Calu3 (cell line): ENCODE measurements around the gene SDR42E2. TPM values are rescaled to one million over a fixed set of nuclear protein-coding genes. Genes with fewer than 3 reads are reported as not detected.

Source experiments
- BruUV-seq: library from RNA; stranded (reverse); fragments of 400-500 nt; replicated peaks from 2 replicates; lab custom pipeline; 2021; lab: Mats Ljungman, UMichigan
- CTCF ChIA-PET: fragments of 300-600 bp; sonication (Branson Sonifier 250); formaldehyde crosslinking; loops from one replicate; lab custom pipeline; 2022; ENCODE audit warnings: antibody characterized with exemption; lab: Charles Lee
- DNase-seq: peaks from one replicate; pipeline ENCODE4 v3.0.0; 2022
- H3K27ac Mint-ChIP-seq: one replicate; pipeline ENCODE4 v1.8.0; 2022; ENCODE audit warnings: mixed read lengths; ENCODE audit not compliant: unreplicated experiment
- H3K27me3 Mint-ChIP-seq: one replicate; pipeline ENCODE4 v1.8.0; 2022; ENCODE audit warnings: mixed read lengths; ENCODE audit not compliant: unreplicated experiment
- H3K36me3 Mint-ChIP-seq: one replicate; pipeline ENCODE4 v1.8.0; 2022; ENCODE audit warnings: mild to moderate bottlenecking, moderate library complexity, mixed read lengths; ENCODE audit not compliant: insufficient read depth, unreplicated experiment
- H3K4me1 Mint-ChIP-seq: one replicate; pipeline ENCODE4 v1.8.0; 2022; ENCODE audit warnings: mild to moderate bottlenecking, low read depth, mixed read lengths; ENCODE audit not compliant: unreplicated experiment
- H3K4me3 Mint-ChIP-seq: one replicate; pipeline ENCODE4 v1.8.0; 2022; ENCODE audit warnings: mild to moderate bottlenecking, low read depth, moderate library complexity, mixed read lengths; ENCODE audit not compliant: unreplicated experiment
- H3K9me3 Mint-ChIP-seq: one replicate; pipeline ENCODE4 v1.8.0; 2022; ENCODE audit warnings: low read depth, mixed read lengths; ENCODE audit not compliant: unreplicated experiment
- CTCF ChIP-seq: fragments of 200-600 bp; IDR thresholded peaks from one replicate; pipeline ENCODE4 v1.8.0; 2022; ENCODE audit warnings: antibody characterized with exemption; ENCODE audit not compliant: unreplicated experiment
- intact Hi-C: fragments of 100-400 bp; cut with micrococcal nuclease; formaldehyde crosslinking; loops from one replicate; pipeline ENCODE4 v1.10.0; 2022; ENCODE audit not compliant: unreplicated experiment
- total RNA-seq: library from RNA; stranded (reverse); gene quantifications from 2 replicates; pipeline ENCODE4 v1.2.3, GENCODE V29; 2022

Gene SDR42E2
- total RNA-seq, 1 experiment from 2014 or later = not detected

- no peak for DNase-seq
- Mint-ChIP-seq H3K36me3 (no peaks in the 10 kb centered on the region), H3K27me3 (no peaks in the 10 kb centered on the region), H3K9me3 (no peaks in the 10 kb centered on the region), H3K4me3 (no peak overlapping the region), H3K27ac (no peak overlapping the region), H3K4me1 (peaks cover 6% of the 10 kb centered on the region)
- CTCF ChIA-PET = interaction anchor here (0.6 kb wide), 1 partner anchor 41 kb away, joined by 3 read pairs; no protein-coding TSS in a partner anchor
- intact Hi-C loops = no loop called here
- no peak for TF ChIP-seq CTCF
- no TSS peak for BruUV-seq
These were observed 57.7 kb downstream of the SDR42E2 start for GRCh38 chr16:22220069-22220440.

GRCh38 chr16:22220714-22221113 lies 58.4 kb downstream of the SDR42E2 start:
- intact Hi-C loops = no loop called here
- H3K4me3 Mint-ChIP-seq = no peak overlapping the region
- no peaks in the 10 kb centered on the region for H3K9me3 Mint-ChIP-seq
- no peak overlapping the region for H3K27ac Mint-ChIP-seq
- CTCF ChIA-PET = interaction anchor here (0.7 kb wide), 1 partner anchor 542 kb away, joined by 4 read pairs; no protein-coding TSS in a partner anchor
- H3K27me3 Mint-ChIP-seq = no peaks in the 10 kb centered on the region
- DNase-seq = no peak
- no peaks in the 10 kb centered on the region for H3K4me1 Mint-ChIP-seq
- BruUV-seq = no TSS peak
- no peak for TF ChIP-seq CTCF
- H3K36me3 Mint-ChIP-seq = no peaks in the 10 kb centered on the region

GRCh38 chr16:22222006-22222405 lies 59.7 kb downstream of the SDR42E2 start:
- H3K27me3 Mint-ChIP-seq = no peaks in the 10 kb centered on the region
- no peak overlapping the region for H3K27ac Mint-ChIP-seq
- no peaks in the 10 kb centered on the region for H3K36me3 Mint-ChIP-seq
- DNase-seq = no peak
- no peaks in the 10 kb centered on the region for H3K9me3 Mint-ChIP-seq
- TF ChIP-seq CTCF = no peak
- intact Hi-C loops = no loop called here
- no peaks in the 10 kb centered on the region for H3K4me1 Mint-ChIP-seq
- CTCF ChIA-PET = interaction anchor here (0.7 to 1.0 kb wide), 2 partner anchors 32 to 1419 kb away, joined by 3 to 4 read pairs; no protein-coding TSS in a partner anchor
- H3K4me3 Mint-ChIP-seq = no peak overlapping the region
- no TSS peak for BruUV-seq

- Mint-ChIP-seq H3K4me1 (no peaks in the 10 kb centered on the region), H3K27me3 (no peaks in the 10 kb centered on the region), H3K4me3 (no peak overlapping the region), H3K9me3 (no peaks in the 10 kb centered on the region), H3K27ac (no peak overlapping the region), H3K36me3 (peaks cover 1% of the 10 kb centered on the region)
- DNase-seq = no peak
- no peak for TF ChIP-seq CTCF
- intact Hi-C loops = no loop called here
- no TSS peak for BruUV-seq
- CTCF ChIA-PET = no interaction called here
These were observed 60.7 kb downstream of the SDR42E2 start for GRCh38 chr16:22222998-22223397.
